Measurements from ENCODE around the gene SRPK3. TPM values are rescaled to one million over a fixed set of nuclear protein-coding genes. Genes with fewer than 3 reads are reported as not detected.

The SRPK3 gene
- total and polyA plus RNA-seq, 2 donors (not counting 1 experiment from before 2014, with no cell fraction given): not detected

GRCh38 chrX:153797415-153798015, 16.7 kb downstream of the SRPK3 start:
- ATAC-seq (ENCODE audit: low read depth) (no peak), DNase-seq (no peak)
- H3K27ac ChIP-seq (ENCODE audit: low read length in 2 of 2): no peak overlapping the region
- H3K9me3 ChIP-seq (ENCODE audit: control extremely low read depth in 1 of 3, control insufficient read depth in 2 of 3, insufficient read depth in 1 of 3, low read length in 2 of 3): no peaks in the 10 kb centered on the region
- ChIA-PET POLR2A (no interaction called here), CTCF (no interaction called here)
- 100% methylated on average over 1 of the region's 15 CpGs for WGBS (ENCODE audit: insufficient coverage)
- peaks cover 38% of the 10 kb centered on the region for H3K79me2 ChIP-seq (ENCODE audit: control insufficient read depth, insufficient read depth, low read length)
- no peak overlapping the region for H3K9ac ChIP-seq (ENCODE audit: low read length)
- TF ChIP-seq EZH2 (IDR thresholded peaks at IDR 0.05; ENCODE audit: borderline replicate concordance, insufficient read depth, low read depth, low read length, poor library complexity, severe bottlenecking): no peak
- TF ChIP-seq CTCF (IDR thresholded peaks at IDR 0.05): no peak
- intact Hi-C loops (cut with micrococcal nuclease): no loop called here
- no peak overlapping the region for H2AFZ ChIP-seq (ENCODE audit: insufficient read depth, low read depth, low read length, poor library complexity, severe bottlenecking)
- peaks cover 0 to 15% of the 10 kb centered on the region in 2 experiments for H3K36me3 ChIP-seq (replicated peaks in 1 of 2; ENCODE audit: control extremely low read depth in 1 of 2, control insufficient read depth in 1 of 2, extremely low read depth in 1 of 2, insufficient read depth in 2 of 2, low read length in 1 of 2)
- no peak overlapping the region for H3K4me3 ChIP-seq (ENCODE audit: control extremely low read depth in 1 of 5, extremely low read depth in 1 of 5, insufficient read depth in 1 of 5, low read depth in 2 of 5, low read length in 4 of 5)
- no peak overlapping the region for H3K4me2 ChIP-seq (replicated peaks; ENCODE audit: low read depth, low read length, poor library complexity, severe bottlenecking)
- no peaks in the 10 kb centered on the region for H3K27me3 ChIP-seq (replicated peaks in 1 of 4; ENCODE audit: control extremely low read depth in 1 of 4, control insufficient read depth in 3 of 4, insufficient read depth in 4 of 4, low read length in 3 of 4)
- peaks cover 8% of the 10 kb centered on the region for H4K20me1 ChIP-seq (ENCODE audit: control insufficient read depth, insufficient read depth, low read length, poor library complexity, severe bottlenecking)
- peaks cover 16 to 22% of the 10 kb centered on the region in 2 donors for H3K4me1 ChIP-seq (ENCODE audit: control insufficient read depth in 2 of 2, insufficient read depth in 2 of 2, low read length in 2 of 2)
- Mint-ChIP-seq H3K27ac (no peak overlapping the region), H3K4me1 (peaks cover 26% of the 10 kb centered on the region), H3K4me3 (no peak overlapping the region), H3K9me3 (ENCODE audit: insufficient read depth) (no peaks in the 10 kb centered on the region), H3K27me3 (no peaks in the 10 kb centered on the region)

- no peak overlapping the region for H3K27ac ChIP-seq (ENCODE audit: low read length in 2 of 2)
- no peak overlapping the region for H3K9ac ChIP-seq (ENCODE audit: low read length)
- no peaks in the 10 kb centered on the region for H3K9me3 ChIP-seq (ENCODE audit: control extremely low read depth in 1 of 3, control insufficient read depth in 2 of 3, insufficient read depth in 1 of 3, low read length in 2 of 3)
- H3K4me3 ChIP-seq (ENCODE audit: control extremely low read depth in 1 of 5, extremely low read depth in 1 of 5, insufficient read depth in 1 of 5, low read depth in 2 of 5, low read length in 4 of 5): no peak overlapping the region
- H3K4me2 ChIP-seq (replicated peaks; ENCODE audit: low read depth, low read length, poor library complexity, severe bottlenecking): no peak overlapping the region
- H3K79me2 ChIP-seq (ENCODE audit: control insufficient read depth, insufficient read depth, low read length): peaks cover 24% of the 10 kb centered on the region
- ATAC-seq (ENCODE audit: low read depth): no peak
- H3K27me3 Mint-ChIP-seq: no peaks in the 10 kb centered on the region
- H3K4me1 ChIP-seq (ENCODE audit: control insufficient read depth in 2 of 2, insufficient read depth in 2 of 2, low read length in 2 of 2): peaks cover 7 to 12% of the 10 kb centered on the region in 2 donors
- H3K36me3 ChIP-seq (replicated peaks in 1 of 2; ENCODE audit: control extremely low read depth in 1 of 2, control insufficient read depth in 1 of 2, extremely low read depth in 1 of 2, insufficient read depth in 2 of 2, low read length in 1 of 2): peaks cover 0 to 15% of the 10 kb centered on the region in 2 experiments
- H3K27me3 ChIP-seq (replicated peaks in 1 of 4; ENCODE audit: control extremely low read depth in 1 of 4, control insufficient read depth in 3 of 4, insufficient read depth in 4 of 4, low read length in 3 of 4): no peaks in the 10 kb centered on the region
- WGBS (ENCODE audit: insufficient coverage): 90% methylated on average over 2 of the region's 5 CpGs
- no peak overlapping the region for H3K4me3 Mint-ChIP-seq
- intact Hi-C loops (cut with micrococcal nuclease): no loop called here
- no peak for TF ChIP-seq EZH2 (IDR thresholded peaks at IDR 0.05; ENCODE audit: borderline replicate concordance, insufficient read depth, low read depth, low read length, poor library complexity, severe bottlenecking)
- TF ChIP-seq CTCF (IDR thresholded peaks at IDR 0.05): no peak
- H2AFZ ChIP-seq (ENCODE audit: insufficient read depth, low read depth, low read length, poor library complexity, severe bottlenecking): no peak overlapping the region
- ChIA-PET POLR2A (no interaction called here), CTCF (no interaction called here)
- peaks cover 14% of the 10 kb centered on the region for H3K4me1 Mint-ChIP-seq
- peaks cover 8% of the 10 kb centered on the region for H4K20me1 ChIP-seq (ENCODE audit: control insufficient read depth, insufficient read depth, low read length, poor library complexity, severe bottlenecking)
- no peak overlapping the region for H3K27ac Mint-ChIP-seq
- no peak for DNase-seq
- H3K9me3 Mint-ChIP-seq (ENCODE audit: insufficient read depth): no peaks in the 10 kb centered on the region
Measured at GRCh38 chrX:153799326-153799725, 18.5 kb downstream of the SRPK3 start.

All from B cell (primary cell).